Lung (tissue), 12 donors: ENCODE data around the gene NTF3. TPM values are rescaled to one million over a fixed set of nuclear protein-coding genes. Genes with fewer than 3 reads are reported as not detected.

Experiments used
- ATAC-seq: fragments of 200-7000 bp; cut with Tn5 transposase; one replicate; pipeline ENCODE4 v1.9.1; 2020; ENCODE audit warnings: moderate number of reproducible peaks; ENCODE audit not compliant: insufficient read depth, low FRiP score
- DNase-seq, 3 donors: peaks; one replicate each; pipeline ENCODE4 v3.0.0-alpha.2; 2013 to 2017
- H3K27ac ChIP-seq, 2 donors: one replicate each; pipeline ENCODE4 v1.5.1; 2013; ENCODE audit warnings: mild to moderate bottlenecking in 2 of 2, moderate library complexity in 2 of 2, control low read depth in 1 of 2, inconsistent platforms in 1 of 2, low read depth in 1 of 2, low read length in 1 of 2
- H3K27me3 ChIP-seq, 3 donors: one replicate each; pipeline ENCODE4 v1.5.1; 2013; ENCODE audit warnings: low read length in 2 of 3; ENCODE audit not compliant: control insufficient read depth in 3 of 3, insufficient read depth in 3 of 3
- H3K36me3 ChIP-seq, 4 donors: one replicate each; pipeline ENCODE4 v1.5.1; 2013; ENCODE audit warnings: low read length in 4 of 4, mild to moderate bottlenecking in 1 of 4, moderate library complexity in 1 of 4; ENCODE audit not compliant: control insufficient read depth in 4 of 4, insufficient read depth in 4 of 4
- H3K4me1 ChIP-seq, 5 donors: one replicate each; pipeline ENCODE4 v1.5.1; 2013; ENCODE audit warnings: low read length in 5 of 5, mild to moderate bottlenecking in 2 of 5, moderate library complexity in 1 of 5; ENCODE audit not compliant: control insufficient read depth in 5 of 5, insufficient read depth in 5 of 5
- H3K4me3 ChIP-seq: one replicate; pipeline ENCODE4 v1.5.1; 2013; ENCODE audit warnings: mild to moderate bottlenecking, control low read depth, moderate library complexity
- H3K9ac ChIP-seq, 2 donors: one replicate each; pipeline ENCODE4 v1.5.1; 2013; ENCODE audit warnings: low read length in 2 of 2, control low read depth in 1 of 2; ENCODE audit not compliant: insufficient read depth in 1 of 2
- H3K9me3 ChIP-seq, 4 donors: one replicate each; pipeline ENCODE4 v1.5.1; 2013; ENCODE audit warnings: low read length in 3 of 4, mild to moderate bottlenecking in 1 of 4, moderate library complexity in 1 of 4; ENCODE audit not compliant: control insufficient read depth in 4 of 4, insufficient read depth in 3 of 4
- CTCF ChIP-seq: IDR thresholded peaks from 2 replicates; pipeline ENCODE4 v1.5.1; 2012; ENCODE audit warnings: mild to moderate bottlenecking; ENCODE audit errors: control extremely low read depth, extremely low read depth
- WGBS, 2 donors: extraction: QIAGEN DNeasy Blood & Tissue Kit; methylation state at CpG; one replicate each; pipeline ENCODE4 v1.1.7; 2013; 5-methylcytosine and 5-hydroxymethylcytosine counted together
- polyA plus RNA-seq, 2 donors: library from polyadenylated mRNA; stranded (reverse); fragments of 200-250 nt; gene quantifications; one replicate each; pipeline ENCODE4 v1.2.1, GENCODE V29; 2013
- total RNA-seq, 2 donors: library from RNA; depleted of rRNA in 1 of 2; stranded (reverse); fragments of >200 nt in 1 of 2; gene quantifications; one replicate each; pipeline ENCODE4 v1.2.1, GENCODE V29; 2014 to 2021
- donor health status: control.
- donor health status: control.
- donor health status: Bipolar disorder and iron deficiency.
- donor health status: healthy.
- donor health status: DM: yes; HTN: yes; CAD: no.

The NTF3 gene
- total and polyA plus RNA-seq, 4 donors: 0.84 to 2.7 (median 1.0) TPM

- TF ChIP-seq CTCF: no peak
- Histone ChIP-seq H3K9ac (no peak overlapping the region), H3K9me3 (peaks cover 0 to 2% (median 0%) of the 10 kb centered on the region in 4 donors), H3K27ac (no peak overlapping the region), H3K4me3 (no peak overlapping the region), H3K27me3 (no peaks in the 10 kb centered on the region), H3K36me3 (no peaks in the 10 kb centered on the region), H3K4me1 (peaks cover 0 to 18% (median 6%) of the 10 kb centered on the region in 5 donors)
- ATAC-seq: no peak
- DNase-seq: no peak
- WGBS, 2 donors: 87 to 93% methylated on average over 6 of the region's 6 CpGs
Measured at GRCh38 chr12:5456030-5456429, 24.1 kb downstream of the NTF3 start.

- Histone ChIP-seq H3K9ac (no peak overlapping the region), H3K4me3 (no peak overlapping the region), H3K9me3 (peaks cover 0 to 2% (median 0%) of the 10 kb centered on the region in 4 donors), H3K27ac (peak overlapping the region in 1 of 2 donors; percentile 60), H3K4me1 (peaks cover 0 to 18% (median 6%) of the 10 kb centered on the region in 5 donors), H3K36me3 (no peaks in the 10 kb centered on the region), H3K27me3 (no peaks in the 10 kb centered on the region)
- TF ChIP-seq CTCF: no peak
- WGBS, 2 donors: 21 to 30% methylated on average over 8 of the region's 8 CpGs
- DNase-seq (peak in 2 of 3 donors; percentile 38 to 56), ATAC-seq (no peak)
Measured at GRCh38 chr12:5456906-5457305, 25.0 kb downstream of the NTF3 start.

- Histone ChIP-seq H3K27ac (no peak overlapping the region), H3K4me1 (peaks cover 0 to 18% (median 6%) of the 10 kb centered on the region in 5 donors), H3K27me3 (no peaks in the 10 kb centered on the region), H3K36me3 (no peaks in the 10 kb centered on the region), H3K9ac (no peak overlapping the region), H3K4me3 (no peak overlapping the region), H3K9me3 (peaks cover 0 to 2% (median 0%) of the 10 kb centered on the region in 4 donors)
- no peak for DNase-seq
- TF ChIP-seq CTCF: no peak
- WGBS, 2 donors: 86 to 95% methylated on average over 12 of the region's 12 CpGs
- ATAC-seq: no peak
Measured at GRCh38 chr12:5458229-5459050, 26.5 kb downstream of the NTF3 start.
